Measurements from ENCODE around the gene ITGA1.
A peak's percentile ranks its signal among the peaks of the same experiment; 100 is the strongest.

ITGA1 gene

GRCh38 chr5:52985306-52985705 is 197.6 kb downstream of the ITGA1 start:
- Histone ChIP-seq H3K4me2 (ENCODE audit: low read depth, low read length, poor library complexity, severe bottlenecking) (no peak overlapping the region), H3K36me3 (ENCODE audit: insufficient read depth, low read length) (no peaks in the 10 kb centered on the region), H4K20me1 (ENCODE audit: insufficient read depth, low read length, poor library complexity, severe bottlenecking) (no peaks in the 10 kb centered on the region), H3F3A (ENCODE audit: low read depth) (no peaks in the 10 kb centered on the region; the same call in 1 of the 2 replicates), H3K79me2 (ENCODE audit: insufficient read depth, low read length) (no peaks in the 10 kb centered on the region), H3K4me1 (ENCODE audit: insufficient read depth, low read length, poor library complexity, severe bottlenecking) (peaks cover 21% of the 10 kb centered on the region), H3K9ac (ENCODE audit: low read depth, low read length, poor library complexity, severe bottlenecking) (no peak overlapping the region), H3K9me2 (replicated peaks; ENCODE audit: low read depth, low read length) (no peaks in the 10 kb centered on the region), H2AFZ (ENCODE audit: low read length) (no peak overlapping the region), H3K9me3 (ENCODE audit: insufficient read depth, low read depth, low read length) (no peaks in the 10 kb centered on the region), H3K27me3 (ENCODE audit: insufficient read depth, low read length, poor library complexity, severe bottlenecking) (no peaks in the 10 kb centered on the region), H3K4me3 (ENCODE audit: low read length, poor library complexity, severe bottlenecking) (no peak overlapping the region)
- TF ChIP-seq EZH2phosphoT487 (IDR thresholded peaks at IDR 0.05; ENCODE audit: borderline replicate concordance) (no peak), CTCF (conservative IDR thresholded peaks at IDR 0.05; ENCODE audit: low read length) (no peak)

GRCh38 chr5:52987711-52988331 is 200.1 kb downstream of the ITGA1 start:
- Histone ChIP-seq H3F3A (ENCODE audit: low read depth) (no peaks in the 10 kb centered on the region; the same call in 1 of the 2 replicates), H3K79me2 (ENCODE audit: insufficient read depth, low read length) (no peaks in the 10 kb centered on the region), H3K9me2 (replicated peaks; ENCODE audit: low read depth, low read length) (no peaks in the 10 kb centered on the region), H2AFZ (ENCODE audit: low read length) (no peak overlapping the region), H3K4me2 (ENCODE audit: low read depth, low read length, poor library complexity, severe bottlenecking) (peak overlapping the region; percentile 83), H3K4me1 (ENCODE audit: insufficient read depth, low read length, poor library complexity, severe bottlenecking) (peaks cover 27% of the 10 kb centered on the region), H3K36me3 (ENCODE audit: insufficient read depth, low read length) (no peaks in the 10 kb centered on the region), H3K9ac (ENCODE audit: low read depth, low read length, poor library complexity, severe bottlenecking) (no peak overlapping the region), H3K27me3 (ENCODE audit: insufficient read depth, low read length, poor library complexity, severe bottlenecking) (no peaks in the 10 kb centered on the region), H3K9me3 (ENCODE audit: insufficient read depth, low read depth, low read length) (no peaks in the 10 kb centered on the region), H4K20me1 (ENCODE audit: insufficient read depth, low read length, poor library complexity, severe bottlenecking) (no peaks in the 10 kb centered on the region), H3K4me3 (ENCODE audit: low read length, poor library complexity, severe bottlenecking) (peak overlapping the region; percentile 84)
- TF ChIP-seq CTCF (conservative IDR thresholded peaks at IDR 0.05; ENCODE audit: low read length) = no peak
- TF ChIP-seq EZH2phosphoT487 (IDR thresholded peaks at IDR 0.05; ENCODE audit: borderline replicate concordance) = no peak

DNA sequence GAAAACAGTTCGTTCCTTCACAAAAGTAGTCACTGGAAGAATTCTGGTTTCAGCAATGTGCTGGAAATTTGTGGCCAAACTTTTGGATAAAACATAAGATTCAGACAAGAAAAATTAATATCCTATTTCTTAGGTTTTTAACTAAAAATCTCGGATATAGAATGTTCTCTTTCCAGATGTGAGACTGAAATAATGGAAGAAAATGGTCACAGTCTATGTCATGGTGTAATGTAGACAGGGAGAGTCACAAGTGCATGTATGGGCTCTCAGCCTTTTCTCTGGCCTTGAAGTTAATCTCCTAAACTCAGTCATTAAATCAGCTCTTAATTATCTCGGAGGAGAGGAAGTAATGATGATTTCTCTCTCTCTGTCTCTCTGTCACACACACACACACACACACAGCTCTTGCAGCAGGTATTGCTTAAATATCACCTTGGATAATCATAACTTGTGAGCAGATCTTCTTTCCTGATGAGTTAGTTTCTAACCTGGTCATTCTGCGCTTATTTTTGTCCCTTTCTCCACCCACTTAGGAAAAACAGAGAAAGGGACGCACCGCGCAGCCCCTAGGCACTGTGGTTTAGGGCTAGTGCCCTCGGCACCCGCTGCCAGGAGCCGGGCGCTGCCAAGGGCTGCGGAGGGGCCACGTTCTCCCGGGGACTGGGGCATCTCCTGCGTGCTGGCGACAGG is 200.8 kb downstream of the ITGA1 start:
- H3K9ac ChIP-seq (ENCODE audit: low read depth, low read length, poor library complexity, severe bottlenecking) = peak overlapping the region; percentile 66
- H2AFZ ChIP-seq (ENCODE audit: low read length) = peak overlapping the region; percentile 98
- peak overlapping the region; percentile 83 for H3K4me2 ChIP-seq (ENCODE audit: low read depth, low read length, poor library complexity, severe bottlenecking)

More for the DNA sequence above, 200.8 kb downstream of the ITGA1 start:
- H3K4me3 ChIP-seq (ENCODE audit: low read length, poor library complexity, severe bottlenecking) = peak overlapping the region; percentile 84
- peaks cover 27% of the 10 kb centered on the region for H3K4me1 ChIP-seq (ENCODE audit: insufficient read depth, low read length, poor library complexity, severe bottlenecking)
- H3K27me3 ChIP-seq (ENCODE audit: insufficient read depth, low read length, poor library complexity, severe bottlenecking) = no peaks in the 10 kb centered on the region
- no peaks in the 10 kb centered on the region; the same call in 1 of the 2 replicates for H3F3A ChIP-seq (ENCODE audit: low read depth)
- no peaks in the 10 kb centered on the region for H4K20me1 ChIP-seq (ENCODE audit: insufficient read depth, low read length, poor library complexity, severe bottlenecking)
- H3K9me2 ChIP-seq (replicated peaks; ENCODE audit: low read depth, low read length) = no peaks in the 10 kb centered on the region
- H3K36me3 ChIP-seq (ENCODE audit: insufficient read depth, low read length) = no peaks in the 10 kb centered on the region
- TF ChIP-seq CTCF (conservative IDR thresholded peaks at IDR 0.05; ENCODE audit: low read length) (no peak), EZH2phosphoT487 (IDR thresholded peaks at IDR 0.05; ENCODE audit: borderline replicate concordance) (no peak)
- no peaks in the 10 kb centered on the region for H3K79me2 ChIP-seq (ENCODE audit: insufficient read depth, low read length)
- H3K9me3 ChIP-seq (ENCODE audit: insufficient read depth, low read depth, low read length) = no peaks in the 10 kb centered on the region

Data from Loucy (cell line).